Measurements from ENCODE around the gene MAB21L3.

- TF ChIP-seq POLR2AphosphoS5 (IDR thresholded peaks at IDR 0.05; ENCODE audit: borderline replicate concordance, low read depth, low read length) (peak; percentile 20; the same call in 1 of the 2 replicates), EZH2 (IDR thresholded peaks at IDR 0.05) (no peak)
Measured at GRCh38 chr1:116168277-116169032, 57.3 kb downstream of the MAB21L3 start.
